ENCODE measurements around the gene ARMC6.
"Not testable (repeated sequence)": the region's sequence is repeated elsewhere in the genome, so short reads cannot be mapped to it uniquely, and the experiment has no call there.

ARMC6 gene

DNA sequence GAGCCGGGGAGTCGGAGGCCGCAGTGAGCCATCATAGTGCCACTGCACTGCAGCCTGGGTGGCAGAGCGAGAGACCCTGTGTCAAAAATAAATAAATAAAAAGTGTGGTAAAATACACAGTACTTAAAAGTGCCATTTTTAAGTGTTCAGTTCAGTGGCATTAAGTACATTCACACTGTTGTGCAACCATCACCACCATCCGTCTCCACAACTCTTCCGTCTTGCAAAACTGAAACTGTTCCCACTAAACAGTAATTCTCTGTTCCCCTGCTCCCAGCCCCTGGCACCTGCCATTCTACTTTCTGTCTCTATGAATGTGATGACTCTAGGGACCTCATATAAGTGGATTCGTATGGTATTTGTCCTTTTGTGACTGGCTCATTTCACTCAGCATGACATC is 43.7 kb downstream of the ARMC6 start:
- DNase-seq = no peak

DNA sequence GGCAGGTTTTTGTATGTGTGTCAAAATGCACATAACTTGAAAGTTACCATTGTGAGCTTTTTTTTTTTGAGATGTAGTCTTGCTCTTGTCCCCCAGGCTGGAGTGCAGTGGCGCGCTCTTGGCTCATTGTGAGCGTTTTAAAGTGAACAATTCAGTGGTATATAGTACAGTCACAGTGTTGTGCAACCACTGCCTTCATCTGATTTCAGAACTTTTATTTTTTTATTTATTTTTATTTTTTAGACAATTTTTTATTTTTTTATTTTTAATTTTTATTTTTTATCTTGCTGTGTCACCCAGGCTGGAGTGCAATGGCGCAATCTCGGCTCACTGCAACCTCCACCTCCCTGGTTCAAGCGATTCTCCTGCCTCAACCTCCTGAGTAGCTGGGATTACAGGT is 45.4 kb downstream of the ARMC6 start:
- DNase-seq = no peak

DNA sequence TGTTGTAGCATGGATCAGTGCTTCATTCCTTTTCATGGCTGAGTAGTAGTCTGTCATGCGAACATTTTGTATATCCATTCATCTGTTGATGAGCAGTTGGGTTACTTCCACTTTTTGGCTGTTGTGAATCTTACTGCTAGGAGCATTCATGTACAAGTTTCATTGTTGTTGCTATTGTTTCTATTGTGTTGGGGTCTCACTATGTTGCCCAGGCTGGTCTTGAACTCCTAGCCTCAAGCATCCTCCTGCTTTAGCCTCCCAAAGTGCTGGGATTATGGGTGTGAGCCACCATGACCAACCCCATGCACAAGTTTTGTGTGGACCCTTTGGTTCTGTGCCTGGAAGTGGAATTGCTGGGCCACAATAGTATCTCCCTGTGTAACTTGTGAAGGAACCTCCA is 46.2 kb downstream of the ARMC6 start:
- DNase-seq = no peak

DNA sequence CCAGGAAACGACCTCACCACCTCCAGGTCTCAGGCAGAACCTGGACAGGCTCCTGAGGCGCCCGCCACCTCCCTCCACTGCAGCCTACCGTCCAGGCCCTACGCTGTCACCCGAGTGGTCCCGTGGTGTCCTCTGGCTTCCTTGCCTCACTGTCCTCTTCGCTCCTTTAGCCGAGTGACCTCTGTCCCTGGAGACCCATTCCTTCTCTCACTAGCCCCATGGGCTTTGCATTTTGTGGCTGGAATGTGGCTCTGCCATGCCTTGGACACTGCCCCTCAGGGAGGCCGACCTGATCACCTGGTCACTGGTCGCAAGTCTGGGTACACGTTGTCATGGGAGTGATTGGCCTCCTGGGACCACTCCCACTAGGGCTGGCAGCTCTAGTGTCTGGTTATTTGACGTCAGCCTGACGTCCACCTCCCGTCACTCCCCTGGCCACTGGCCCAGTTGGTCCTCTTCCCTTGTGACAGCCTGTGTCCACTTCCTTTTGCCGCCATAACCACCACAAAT is 48.3 kb downstream of the ARMC6 start:
- DNase-seq = no peak

DNA sequence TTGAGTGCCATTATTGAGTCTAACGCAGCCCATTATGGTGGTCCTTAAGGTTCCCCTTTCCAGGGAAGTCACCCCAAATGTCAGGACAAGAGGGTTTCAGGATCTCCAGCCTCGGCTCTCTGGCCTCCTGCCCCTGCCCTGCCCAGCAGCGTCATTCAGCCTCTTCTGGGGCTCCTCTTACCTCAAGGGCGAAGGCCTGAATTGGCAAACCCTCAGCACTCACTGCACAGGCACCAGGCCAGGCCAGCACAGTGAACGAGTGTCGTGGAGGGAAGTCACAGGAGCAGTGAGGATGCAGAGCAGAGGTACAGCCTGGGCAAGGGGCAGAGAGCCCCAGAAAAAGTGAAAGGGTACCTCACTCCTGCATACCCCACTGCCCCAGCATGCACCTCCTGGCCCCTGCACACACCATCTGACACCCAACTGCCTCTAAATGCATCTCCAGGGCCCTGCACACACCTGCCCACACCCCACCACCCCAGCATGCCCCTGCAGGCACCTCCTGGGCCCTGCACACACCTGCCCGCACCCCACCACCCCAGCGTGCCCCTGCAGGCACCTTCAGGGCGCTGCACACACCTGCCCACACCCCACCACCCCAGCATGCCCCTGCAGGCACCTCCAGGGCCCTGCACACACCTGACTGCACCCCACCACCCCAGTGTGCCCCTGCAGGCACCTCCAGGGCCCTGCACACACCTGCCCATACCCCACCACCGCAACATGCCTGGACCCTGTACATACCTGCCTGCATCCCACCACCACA is 50.2 kb downstream of the ARMC6 start:
- DNase-seq = no peak

DNA sequence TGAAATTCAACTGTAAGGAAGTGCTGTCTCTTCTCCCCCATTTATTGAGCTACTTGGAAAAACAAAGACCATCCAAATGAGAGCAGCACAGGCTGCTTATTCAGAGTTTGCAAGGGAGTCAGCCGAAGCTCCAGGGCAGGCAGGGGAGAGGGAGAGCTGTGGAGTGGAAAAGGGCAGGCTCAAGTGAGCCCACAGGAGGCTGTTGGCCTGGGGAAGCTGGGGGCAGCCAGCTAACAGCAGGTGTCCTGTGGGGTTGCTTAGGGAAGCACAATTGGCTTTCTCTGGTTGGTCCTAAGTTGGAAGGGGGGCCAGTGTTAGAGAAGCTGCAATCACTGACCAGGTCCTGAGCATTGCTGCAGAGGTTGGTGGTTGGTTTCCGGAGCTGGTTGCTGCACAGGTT is 54.3 kb downstream of the ARMC6 start:
- no peak for DNase-seq

DNA sequence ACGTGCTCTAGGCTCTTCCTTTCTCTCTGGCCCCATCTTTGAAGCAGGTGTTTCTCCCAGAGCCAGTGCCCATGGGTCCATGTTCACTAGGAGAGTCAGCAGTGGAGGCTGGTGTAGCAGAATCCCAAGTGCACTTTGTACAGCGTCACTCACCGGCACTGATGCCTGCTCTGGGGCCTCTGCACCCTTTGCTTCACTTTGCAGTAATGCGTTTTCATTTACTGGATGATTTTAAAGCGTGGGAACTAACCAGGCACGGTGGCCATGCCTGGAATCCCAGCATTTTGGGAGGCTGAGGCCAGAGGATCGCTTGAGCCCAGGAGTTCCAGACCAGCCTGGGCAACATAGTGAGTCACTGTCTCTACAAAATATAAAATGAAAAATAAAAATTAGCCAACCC is 61.1 kb downstream of the ARMC6 start:
- DNase-seq = no peak

DNA sequence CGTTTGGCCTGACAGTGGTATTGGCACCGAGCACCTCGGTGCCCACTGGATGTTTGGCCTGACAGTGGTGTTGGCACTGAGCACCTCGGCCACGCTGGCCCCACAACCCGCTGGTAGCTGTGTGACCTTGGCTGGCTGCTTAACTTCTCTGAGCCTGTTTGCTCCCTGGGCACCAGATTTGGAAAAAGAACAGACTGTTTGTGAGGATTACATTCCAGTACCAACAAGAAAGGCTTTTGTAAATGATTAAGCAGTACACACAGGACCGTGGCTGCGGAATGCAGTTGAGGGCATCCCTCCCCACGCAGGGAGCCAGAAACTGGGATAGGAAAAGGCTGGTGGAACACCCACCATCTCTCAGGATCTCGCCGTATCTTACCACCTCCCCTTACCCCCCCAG is 62.3 kb downstream of the ARMC6 start:
- no peak for DNase-seq

DNA sequence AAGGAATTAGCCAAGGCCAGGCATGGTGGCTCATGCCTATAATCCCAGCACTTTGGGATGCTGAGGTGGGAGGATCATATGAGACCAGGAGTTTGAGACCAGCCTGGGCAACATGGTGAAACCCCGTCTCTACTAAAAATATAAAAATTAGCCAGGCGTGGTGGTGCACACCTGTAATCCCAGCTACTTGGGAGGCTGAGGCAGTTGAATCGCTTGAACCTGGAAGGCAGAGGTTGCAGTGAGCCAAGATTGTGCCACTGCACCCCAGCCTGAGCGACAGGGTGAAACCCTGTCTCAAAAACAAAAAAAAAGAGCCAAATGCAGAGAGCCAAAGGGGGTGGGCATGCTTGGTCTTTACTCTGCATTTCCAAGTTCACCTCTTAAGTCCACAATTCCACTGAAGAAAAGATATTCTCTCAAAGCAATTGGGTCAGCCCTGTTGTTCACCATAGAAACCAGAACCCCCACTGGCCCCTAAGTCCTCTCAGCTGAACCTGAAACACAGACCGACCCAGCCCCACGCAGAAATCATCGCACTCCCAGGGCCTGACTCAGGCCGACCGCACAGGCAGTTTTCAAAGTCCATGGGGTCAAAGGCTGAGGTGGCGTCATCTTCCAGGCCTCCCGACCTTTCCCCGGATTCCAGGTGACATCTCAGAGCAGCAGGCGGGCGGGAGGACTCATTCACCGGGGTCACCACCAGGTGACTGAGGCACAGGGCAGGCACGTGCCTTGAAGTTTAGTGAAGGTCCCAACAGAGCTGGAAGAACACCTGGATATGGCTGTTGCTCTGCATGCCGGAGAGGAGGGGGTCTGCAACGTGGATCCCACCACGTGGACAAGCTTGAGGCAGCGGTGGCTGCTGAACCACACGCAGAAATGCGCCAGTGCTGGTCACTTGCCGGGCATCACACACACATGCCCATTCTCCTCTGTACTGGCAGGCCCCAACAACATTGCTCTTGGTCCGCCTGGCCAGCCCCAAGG is 63.5 kb downstream of the ARMC6 start:
- DNase-seq = no peak

DNA sequence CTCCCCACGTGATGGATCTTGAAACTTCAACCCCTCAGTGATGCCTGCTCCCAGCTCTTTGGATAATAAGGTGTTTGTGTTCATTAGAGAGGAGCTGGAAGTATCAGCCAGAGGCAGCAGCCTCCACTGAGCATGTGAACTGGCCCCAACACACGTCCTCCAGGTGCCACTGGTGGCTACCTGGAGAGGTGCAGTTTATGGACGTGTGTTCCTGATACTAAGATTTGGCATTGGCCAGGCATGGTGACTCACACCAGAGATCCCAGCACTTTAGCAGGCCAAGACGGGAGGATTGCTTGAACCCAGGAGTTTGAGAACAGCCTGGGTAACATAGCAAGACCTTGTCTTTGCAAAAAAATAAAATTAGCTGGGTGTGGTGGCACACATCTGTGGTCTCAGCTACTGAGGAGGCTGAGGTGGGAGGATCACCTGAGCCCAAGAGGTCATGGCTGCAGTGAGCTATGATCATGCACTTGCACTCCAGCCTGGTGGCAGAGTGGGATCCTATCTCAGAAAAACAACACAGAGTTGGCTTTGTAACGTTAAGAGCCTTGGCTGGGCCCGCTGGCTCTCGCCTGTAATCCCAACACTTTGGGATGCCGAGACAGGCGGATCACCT is 64.8 kb downstream of the ARMC6 start:
- no peak for DNase-seq

DNA sequence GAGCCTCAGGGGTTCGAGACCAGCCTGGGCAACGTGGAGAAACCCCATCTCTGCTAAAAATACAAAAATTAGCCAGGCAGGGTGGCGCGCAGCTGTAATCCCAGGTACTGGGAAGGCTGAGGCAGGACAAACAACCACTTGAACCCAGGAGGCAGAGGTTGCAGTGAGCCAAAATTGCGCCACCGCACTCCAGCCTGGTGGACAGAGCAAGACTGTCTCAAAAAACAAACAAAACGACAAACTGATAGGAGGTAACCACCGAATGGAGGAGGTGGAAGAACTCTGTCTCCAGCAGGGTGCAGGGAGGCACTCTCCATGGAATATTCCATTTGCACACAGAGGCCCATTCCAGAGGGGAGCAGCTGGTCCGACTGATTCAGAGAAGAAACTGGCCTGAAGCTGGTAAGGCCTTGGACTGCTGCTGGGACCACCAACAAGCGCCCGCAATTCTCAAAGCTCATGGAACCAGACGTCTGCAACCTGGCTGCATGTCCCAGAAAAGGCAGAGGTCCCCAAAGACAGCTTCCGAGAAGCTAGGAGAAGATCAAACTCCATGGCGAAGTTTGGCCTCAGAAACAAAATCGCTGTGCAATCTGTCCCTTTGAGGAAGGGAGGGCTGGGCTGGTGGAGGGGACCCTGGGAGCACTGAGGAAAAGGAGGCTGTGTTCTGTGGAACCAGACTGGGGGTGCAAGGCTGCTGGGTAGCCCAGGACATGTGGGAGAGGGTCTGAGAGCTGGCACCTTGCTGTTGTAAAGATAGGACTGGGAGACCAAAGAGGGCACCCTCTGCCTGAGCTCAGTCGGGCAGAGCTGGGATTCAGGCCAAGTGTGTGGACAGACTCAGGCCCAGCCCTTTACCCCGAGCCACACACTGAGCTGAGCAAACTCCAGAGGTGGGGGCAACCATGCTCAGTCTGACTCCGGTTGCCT is 65.6 kb downstream of the ARMC6 start:
- no peak for DNase-seq

DNA sequence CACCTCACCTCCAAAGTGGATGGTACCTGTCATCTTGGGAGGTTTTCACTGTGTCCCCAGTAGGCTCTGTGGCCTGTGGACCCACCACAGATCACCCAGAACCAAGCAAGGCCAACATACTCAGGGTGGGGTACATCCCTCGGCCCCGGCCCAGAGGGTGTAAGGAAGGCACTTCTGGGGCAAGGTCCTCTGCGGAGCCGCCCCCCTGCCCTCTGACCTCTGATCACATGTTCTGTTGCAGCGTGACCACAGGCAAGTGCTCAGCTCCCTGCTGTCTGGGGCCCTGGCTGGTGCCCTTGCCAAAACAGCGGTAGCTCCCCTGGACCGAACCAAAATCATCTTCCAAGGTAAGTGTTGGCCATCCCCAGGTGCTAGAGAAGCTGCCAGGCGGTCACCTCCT is 68.1 kb downstream of the ARMC6 start:
- DNase-seq = no peak

DNA sequence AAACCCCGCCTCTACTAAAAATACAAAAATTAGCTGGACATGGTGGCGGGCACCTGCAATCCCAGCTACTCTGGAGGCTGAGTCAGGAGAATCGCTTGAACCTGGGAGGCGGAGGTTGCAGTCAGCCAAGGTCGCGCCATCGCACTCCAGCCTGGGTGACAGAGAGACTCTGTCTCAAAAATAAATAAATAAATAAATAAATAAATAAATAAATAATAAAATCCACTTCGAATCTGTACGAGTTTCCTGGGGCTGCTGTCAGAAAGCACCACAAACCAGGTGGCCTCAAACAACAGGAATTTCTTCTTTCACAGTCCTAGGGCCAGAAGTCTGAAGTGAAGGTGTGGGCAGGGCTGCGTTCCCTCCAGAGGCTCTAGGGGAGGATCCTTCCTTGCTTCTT is 69.2 kb downstream of the ARMC6 start:
- not testable (repeated sequence) for DNase-seq

DNA sequence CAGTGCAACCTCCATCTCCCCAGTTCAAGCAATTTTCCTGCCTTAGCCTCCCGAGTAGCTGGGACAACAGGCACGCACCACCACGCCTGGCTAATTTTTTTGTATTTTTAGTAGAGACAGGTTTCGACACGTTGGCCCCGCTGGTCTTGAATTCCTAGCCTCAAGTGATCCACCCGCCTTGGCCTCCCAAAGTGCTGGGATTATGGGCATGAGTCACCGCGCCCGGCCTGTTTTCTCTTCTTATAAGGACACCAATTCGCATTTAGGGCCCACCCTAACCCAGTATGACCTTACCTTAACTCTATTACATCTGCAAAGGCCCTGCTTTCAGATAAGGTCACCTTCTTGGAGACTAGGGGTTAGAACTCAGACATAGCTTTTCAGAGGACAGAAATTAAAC is 69.8 kb downstream of the ARMC6 start:
- DNase-seq = no peak

DNA sequence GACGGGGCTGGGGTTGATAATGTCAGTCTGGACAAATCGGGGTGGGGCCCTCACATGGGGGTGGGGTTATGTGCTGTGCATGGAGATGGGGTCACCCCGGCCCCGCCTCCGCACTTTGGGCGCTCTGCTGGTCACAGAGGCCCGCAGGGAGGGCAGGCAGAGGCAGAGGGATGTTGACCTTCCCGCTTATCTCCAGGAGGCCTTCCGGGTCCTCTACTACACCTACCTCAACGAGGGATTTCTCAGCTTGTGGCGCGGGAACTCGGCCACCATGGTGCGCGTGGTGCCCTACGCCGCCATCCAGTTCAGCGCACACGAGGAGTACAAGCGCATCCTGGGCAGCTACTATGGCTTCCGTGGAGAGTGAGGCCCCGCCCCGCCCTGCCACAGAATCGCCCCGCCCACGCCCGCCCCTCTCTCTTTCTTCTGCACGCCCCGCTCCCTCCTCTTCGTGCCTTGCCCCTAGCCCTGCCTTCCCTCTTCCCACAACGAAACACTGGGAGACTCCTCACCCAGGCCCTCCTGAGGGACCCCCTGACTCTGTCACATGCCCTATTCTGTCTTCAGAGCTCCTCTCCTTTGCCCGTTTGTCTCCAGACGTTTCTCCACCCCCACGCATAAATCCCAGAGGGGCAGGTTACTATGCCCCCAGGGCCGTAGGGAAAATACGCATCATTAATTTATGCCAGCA is 72.1 kb downstream of the ARMC6 start:
- DNase-seq = peak; percentile 81

DNA sequence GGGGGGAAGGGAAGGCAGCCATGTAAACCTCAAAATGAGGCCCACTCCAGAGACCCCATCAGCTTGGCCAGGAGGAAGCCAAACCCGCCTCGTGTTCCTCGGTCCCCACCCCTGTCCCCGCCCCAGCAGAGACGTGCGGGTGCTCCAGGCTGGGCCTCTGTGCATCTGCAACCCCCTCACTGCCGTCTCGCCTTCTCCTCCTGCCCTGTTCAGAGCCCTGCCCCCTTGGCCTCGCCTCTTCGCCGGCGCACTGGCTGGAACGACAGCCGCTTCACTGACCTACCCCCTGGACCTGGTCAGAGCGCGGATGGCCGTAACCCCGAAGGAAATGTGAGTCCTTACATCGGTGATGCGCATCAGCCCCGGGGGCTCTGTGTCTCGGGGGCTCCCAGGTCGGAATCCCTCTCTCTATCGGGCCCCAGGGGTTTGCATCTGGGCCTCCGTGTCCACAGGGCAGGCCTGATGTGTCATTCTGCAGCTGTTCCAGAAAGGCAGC is 72.7 kb downstream of the ARMC6 start:
- no peak for DNase-seq

DNA sequence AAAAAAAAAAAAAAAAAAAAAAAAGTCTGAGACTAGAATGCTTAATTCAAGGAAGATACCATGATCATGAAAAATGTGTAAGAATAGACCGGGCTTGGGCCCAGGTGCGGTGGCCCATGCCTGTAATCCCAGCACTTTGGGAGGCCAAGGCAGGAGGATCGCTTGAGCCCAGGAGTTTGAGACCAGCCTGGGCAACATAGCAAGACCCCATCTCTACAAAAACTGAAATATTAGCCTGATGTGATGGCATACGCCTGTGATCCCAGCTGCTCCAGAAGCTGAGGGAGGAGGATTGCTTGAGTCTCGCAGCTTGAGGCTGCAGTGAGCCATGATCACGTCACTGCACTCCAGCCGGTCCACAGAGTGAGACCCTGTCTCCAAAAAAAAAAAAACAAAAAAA is 73.5 kb downstream of the ARMC6 start:
- not testable (repeated sequence) for DNase-seq

DNA sequence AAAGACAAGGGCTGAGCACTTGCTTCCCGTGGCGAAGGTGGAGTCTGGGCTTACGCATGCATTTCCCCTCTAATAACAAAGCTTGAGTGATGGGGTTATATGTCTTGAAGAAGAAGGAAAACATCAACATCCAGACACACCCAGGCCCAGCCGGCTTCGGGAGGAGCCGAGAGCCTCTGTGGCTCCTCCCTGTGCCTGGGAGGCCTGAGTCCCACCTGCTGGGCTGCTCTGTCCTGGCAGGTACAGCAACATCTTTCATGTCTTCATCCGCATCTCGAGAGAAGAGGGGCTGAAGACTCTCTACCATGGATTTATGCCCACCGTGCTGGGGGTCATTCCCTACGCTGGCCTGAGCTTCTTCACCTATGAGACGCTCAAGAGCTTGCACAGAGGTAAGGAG is 74.3 kb downstream of the ARMC6 start:
- no peak for DNase-seq
